ENCODE measurements around the gene RPRD1A.
"Not testable (repeated sequence)": the region's sequence is repeated elsewhere in the genome, so short reads cannot be mapped to it uniquely, and the experiment has no call there.

RPRD1A gene

GRCh38 chr18:36075862-36076587 is 8.7 kb upstream of the RPRD1A start:
- DNase-seq = no peak

- no peak for DNase-seq
These were observed 7.1 kb upstream of the RPRD1A start for GRCh38 chr18:36074435-36074834.

- no peak for DNase-seq
These were observed 6.3 kb upstream of the RPRD1A start for GRCh38 chr18:36073676-36074075.

GRCh38 chr18:36072406-36072805 is 5.0 kb upstream of the RPRD1A start:
- DNase-seq = not testable (repeated sequence)

- DNase-seq = peak; percentile 3
These were observed 689 bp downstream of the RPRD1A start for GRCh38 chr18:36066686-36067054.

GRCh38 chr18:36066001-36066400 is 1.4 kb downstream of the RPRD1A start:
- no peak for DNase-seq

- not testable (repeated sequence) for DNase-seq
These were observed 2.6 kb downstream of the RPRD1A start for GRCh38 chr18:36064809-36065079.

GRCh38 chr18:36064027-36064808 is 3.1 kb downstream of the RPRD1A start:
- DNase-seq = no peak

GRCh38 chr18:36058674-36059073 is 8.7 kb downstream of the RPRD1A start:
- DNase-seq = no peak

GRCh38 chr18:36051760-36052159 is 15.6 kb downstream of the RPRD1A start:
- DNase-seq = no peak

GRCh38 chr18:36050479-36050878 is 16.9 kb downstream of the RPRD1A start:
- no peak for DNase-seq

- DNase-seq = no peak
These were observed 19.8 kb downstream of the RPRD1A start for GRCh38 chr18:36047521-36047920.

- DNase-seq = no peak
These were observed 20.5 kb downstream of the RPRD1A start for GRCh38 chr18:36046898-36047297.

GRCh38 chr18:36045241-36045991 is 21.9 kb downstream of the RPRD1A start:
- DNase-seq = no peak

GRCh38 chr18:36043153-36043552 is 24.2 kb downstream of the RPRD1A start:
- no peak for DNase-seq

- DNase-seq = no peak
These were observed 26.2 kb downstream of the RPRD1A start for GRCh38 chr18:36041146-36041545.

GRCh38 chr18:36038102-36038663 is 29.2 kb downstream of the RPRD1A start:
- DNase-seq = no peak

GRCh38 chr18:36035253-36035652 is 32.1 kb downstream of the RPRD1A start:
- DNase-seq = no peak

GRCh38 chr18:36034299-36034895 is 33.0 kb downstream of the RPRD1A start:
- no peak for DNase-seq

- no peak for DNase-seq
These were observed 35.5 kb downstream of the RPRD1A start for GRCh38 chr18:36031903-36032302.

- no peak for DNase-seq
These were observed 36.0 kb downstream of the RPRD1A start for GRCh38 chr18:36031407-36031806.

- no peak for DNase-seq
These were observed 38.5 kb downstream of the RPRD1A start for GRCh38 chr18:36028859-36029258.

- DNase-seq = no peak
These were observed 42.3 kb downstream of the RPRD1A start for GRCh38 chr18:36025025-36025424.
